ENCODE results near the gene ITGA7.

Gene ITGA7, protein sequence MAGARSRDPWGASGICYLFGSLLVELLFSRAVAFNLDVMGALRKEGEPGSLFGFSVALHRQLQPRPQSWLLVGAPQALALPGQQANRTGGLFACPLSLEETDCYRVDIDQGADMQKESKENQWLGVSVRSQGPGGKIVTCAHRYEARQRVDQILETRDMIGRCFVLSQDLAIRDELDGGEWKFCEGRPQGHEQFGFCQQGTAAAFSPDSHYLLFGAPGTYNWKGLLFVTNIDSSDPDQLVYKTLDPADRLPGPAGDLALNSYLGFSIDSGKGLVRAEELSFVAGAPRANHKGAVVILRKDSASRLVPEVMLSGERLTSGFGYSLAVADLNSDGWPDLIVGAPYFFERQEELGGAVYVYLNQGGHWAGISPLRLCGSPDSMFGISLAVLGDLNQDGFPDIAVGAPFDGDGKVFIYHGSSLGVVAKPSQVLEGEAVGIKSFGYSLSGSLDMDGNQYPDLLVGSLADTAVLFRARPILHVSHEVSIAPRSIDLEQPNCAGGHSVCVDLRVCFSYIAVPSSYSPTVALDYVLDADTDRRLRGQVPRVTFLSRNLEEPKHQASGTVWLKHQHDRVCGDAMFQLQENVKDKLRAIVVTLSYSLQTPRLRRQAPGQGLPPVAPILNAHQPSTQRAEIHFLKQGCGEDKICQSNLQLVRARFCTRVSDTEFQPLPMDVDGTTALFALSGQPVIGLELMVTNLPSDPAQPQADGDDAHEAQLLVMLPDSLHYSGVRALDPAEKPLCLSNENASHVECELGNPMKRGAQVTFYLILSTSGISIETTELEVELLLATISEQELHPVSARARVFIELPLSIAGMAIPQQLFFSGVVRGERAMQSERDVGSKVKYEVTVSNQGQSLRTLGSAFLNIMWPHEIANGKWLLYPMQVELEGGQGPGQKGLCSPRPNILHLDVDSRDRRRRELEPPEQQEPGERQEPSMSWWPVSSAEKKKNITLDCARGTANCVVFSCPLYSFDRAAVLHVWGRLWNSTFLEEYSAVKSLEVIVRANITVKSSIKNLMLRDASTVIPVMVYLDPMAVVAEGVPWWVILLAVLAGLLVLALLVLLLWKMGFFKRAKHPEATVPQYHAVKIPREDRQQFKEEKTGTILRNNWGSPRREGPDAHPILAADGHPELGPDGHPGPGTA

GRCh38 chr12:55707841-55708694 is at the start of gene ITGA7:
Gene ITGA7, minus strand, starts transcription at chr12:55707904. Its CDS starts 222 bp downstream, at chr12:55707682.
- peak; percentile 59 for DNase-seq (ENCODE audit: low spot score)

DNA sequence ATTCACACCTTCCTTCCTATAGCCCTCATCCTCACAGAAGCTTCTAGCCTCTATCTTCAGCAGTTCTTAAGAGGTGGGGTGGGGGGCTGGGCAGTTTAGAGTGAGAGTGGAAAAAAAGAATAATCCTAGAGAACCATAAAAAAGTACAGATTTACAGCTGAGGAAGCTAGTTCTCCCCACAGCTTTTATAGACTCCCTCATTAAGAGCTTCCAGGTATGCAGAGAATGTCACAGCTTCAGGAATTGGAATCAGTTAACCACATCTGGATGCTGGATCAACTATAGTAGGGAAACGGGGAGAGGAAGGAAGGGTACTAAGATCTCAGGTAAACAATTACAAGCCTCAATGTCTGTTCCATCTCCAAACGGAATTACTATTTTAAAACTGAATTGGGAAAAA is 47.5 kb upstream of the ITGA7 start:
- no peak for DNase-seq (ENCODE audit: low spot score)

DNA sequence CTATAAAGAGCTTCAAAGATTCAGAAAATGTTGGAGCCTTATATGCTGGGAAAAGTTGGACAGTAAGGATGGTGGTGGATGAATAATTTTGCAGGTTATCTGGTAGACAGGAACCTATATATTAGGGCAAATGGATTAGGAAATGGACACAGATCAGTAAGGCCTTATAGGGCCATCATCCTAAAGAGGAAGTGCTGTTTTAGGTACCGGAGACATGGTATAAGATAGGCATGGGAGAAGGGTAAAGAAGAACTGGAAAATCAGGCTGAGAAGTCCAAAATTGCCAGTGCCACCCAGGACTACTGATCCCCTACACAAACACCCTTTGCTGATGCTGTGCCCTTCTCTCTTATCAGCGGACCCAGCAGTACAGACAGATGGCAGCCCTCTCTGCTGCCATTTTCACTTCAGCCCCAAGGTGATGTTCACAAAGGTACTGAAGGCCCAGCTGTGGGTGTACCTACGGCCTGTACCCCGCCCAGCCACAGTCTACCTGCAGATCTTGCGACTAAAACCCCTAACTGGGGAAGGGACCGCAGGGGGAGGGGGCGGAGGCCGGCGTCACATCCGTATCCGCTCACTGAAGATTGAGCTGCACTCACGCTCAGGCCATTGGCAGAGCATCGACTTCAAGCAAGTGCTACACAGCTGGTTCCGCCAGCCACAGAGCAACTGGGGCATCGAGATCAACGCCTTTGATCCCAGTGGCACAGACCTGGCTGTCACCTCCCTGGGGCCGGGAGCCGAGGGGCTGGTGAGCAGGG is 40.7 kb upstream of the ITGA7 start:
- DNase-seq (ENCODE audit: low spot score) = no peak

DNA sequence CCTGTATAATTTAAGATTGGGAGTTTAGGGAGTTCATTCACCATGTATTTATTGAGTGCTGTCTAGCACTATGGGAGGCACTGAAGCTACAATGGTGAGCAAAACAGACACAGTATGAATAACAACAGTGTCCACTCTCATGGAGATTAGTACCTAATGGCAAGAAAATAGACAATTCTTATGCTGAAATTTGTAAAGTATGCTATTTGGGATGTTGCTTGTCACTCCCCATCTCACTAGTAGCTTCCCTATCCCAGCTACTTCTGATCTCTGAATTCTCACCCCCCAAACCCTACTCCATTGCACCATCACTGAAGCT is 39.2 kb upstream of the ITGA7 start:
- DNase-seq (ENCODE audit: low spot score) = no peak

- no peak for DNase-seq (ENCODE audit: low spot score)
Measured at GRCh38 chr12:55746174-55746912, 38.6 kb upstream of the ITGA7 start.

GRCh38 chr12:55745361-55746173 is 37.9 kb upstream of the ITGA7 start:
- no peak for DNase-seq (ENCODE audit: low spot score)

DNA sequence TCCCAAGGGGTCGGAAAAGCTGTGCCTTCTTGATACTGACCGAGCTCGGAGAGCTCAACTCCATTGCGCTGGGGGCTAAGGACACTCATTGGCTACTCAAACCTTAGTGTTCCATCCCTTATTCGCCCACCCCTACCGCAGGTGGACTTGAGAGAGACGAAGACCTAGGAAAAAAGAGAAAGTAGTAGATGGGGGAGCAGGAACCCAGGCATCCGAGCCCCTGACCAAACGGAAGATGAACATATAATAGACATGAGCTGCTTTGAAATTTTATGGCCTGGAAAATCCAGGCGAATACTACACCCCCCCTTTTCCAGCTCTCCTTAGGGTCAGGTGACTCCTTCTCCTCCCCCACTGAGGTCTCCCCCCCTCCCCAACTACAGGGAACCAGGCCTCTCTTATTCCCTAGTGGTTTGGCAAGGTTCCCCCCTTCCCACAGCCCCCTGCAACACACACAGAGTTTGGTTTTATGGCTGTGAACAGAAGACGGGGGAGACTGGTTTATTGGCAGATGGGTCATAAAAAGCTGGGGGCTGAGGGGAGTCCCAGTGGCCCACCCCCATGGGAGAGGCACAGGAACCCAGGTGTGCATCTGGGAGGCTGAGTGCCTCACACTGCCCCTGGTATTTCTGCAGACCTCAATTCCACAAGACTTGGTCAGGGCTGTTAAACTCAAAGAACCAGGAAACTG is 36.8 kb upstream of the ITGA7 start:
- no peak for DNase-seq (ENCODE audit: low spot score)

DNA sequence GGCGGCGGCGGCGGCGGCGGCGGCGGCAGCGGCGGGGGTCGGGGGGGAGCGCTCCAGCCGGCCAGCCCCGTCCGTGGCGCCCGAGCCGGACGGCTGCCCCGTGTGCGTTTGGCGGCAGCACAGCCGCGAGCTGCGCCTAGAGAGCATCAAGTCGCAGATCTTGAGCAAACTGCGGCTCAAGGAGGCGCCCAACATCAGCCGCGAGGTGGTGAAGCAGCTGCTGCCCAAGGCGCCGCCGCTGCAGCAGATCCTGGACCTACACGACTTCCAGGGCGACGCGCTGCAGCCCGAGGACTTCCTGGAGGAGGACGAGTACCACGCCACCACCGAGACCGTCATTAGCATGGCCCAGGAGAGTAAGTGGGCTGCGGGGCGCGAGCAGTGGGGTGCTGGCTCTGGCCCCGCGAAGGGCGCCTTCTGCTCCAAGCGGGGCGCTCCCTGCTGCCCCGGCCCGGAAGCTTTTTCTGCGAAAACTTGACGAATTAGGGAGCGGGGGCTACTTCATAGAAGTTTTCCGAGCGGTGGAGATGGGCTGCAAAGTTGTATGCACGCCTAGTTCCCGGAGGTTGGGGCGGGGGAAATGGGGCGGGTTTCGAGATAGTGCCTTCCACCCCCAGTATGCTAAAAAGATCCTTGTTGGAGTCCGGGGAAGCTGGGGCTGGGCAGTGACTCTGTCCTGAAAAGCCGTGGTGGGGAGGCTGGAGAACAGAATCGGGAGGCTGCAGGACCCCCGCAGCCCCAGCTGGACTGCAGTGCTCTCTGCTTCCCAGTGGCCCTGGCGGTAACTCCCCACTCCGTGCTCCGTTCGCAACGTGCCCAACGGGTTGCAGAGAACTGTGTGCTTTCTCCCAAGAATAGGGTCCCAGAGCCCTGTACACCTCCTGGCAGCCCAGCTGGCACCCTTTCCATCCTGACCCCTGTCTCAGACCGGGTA is 36.0 kb upstream of the ITGA7 start:
- DNase-seq (ENCODE audit: low spot score) = peak; percentile 60

GRCh38 chr12:55742719-55743405 is 35.2 kb upstream of the ITGA7 start, which contains the start of gene GDF11:
Gene GDF11, plus strand, starts transcription at chr12:55743122. Its CDS starts 195 bp downstream, at chr12:55743317.
- DNase-seq (ENCODE audit: low spot score) = peak; percentile 64

GRCh38 chr12:55741931-55742680 is 34.4 kb upstream of the ITGA7 start:
- DNase-seq (ENCODE audit: low spot score) = no peak

DNA sequence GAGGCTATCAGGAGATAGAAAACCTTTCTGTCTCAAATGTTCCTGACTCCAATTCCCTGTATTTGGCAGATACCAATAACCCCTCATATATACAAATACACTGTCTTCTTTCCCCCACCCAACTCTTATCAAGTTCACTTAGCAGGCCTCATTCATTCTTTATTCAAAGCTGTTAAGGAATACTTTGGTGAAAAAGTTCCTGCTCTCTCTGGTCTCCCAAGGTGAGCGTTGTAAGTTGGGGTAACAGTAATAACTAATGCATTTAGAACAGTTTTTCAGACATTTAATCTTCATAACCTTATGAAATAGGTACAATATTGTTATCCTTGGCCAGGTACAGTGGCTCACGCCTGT is 31.3 kb upstream of the ITGA7 start:
- DNase-seq (ENCODE audit: low spot score) = no peak

- peak; percentile 77 for DNase-seq (ENCODE audit: low spot score)
Measured at GRCh38 chr12:55738123-55739024, 30.7 kb upstream of the ITGA7 start.

DNA sequence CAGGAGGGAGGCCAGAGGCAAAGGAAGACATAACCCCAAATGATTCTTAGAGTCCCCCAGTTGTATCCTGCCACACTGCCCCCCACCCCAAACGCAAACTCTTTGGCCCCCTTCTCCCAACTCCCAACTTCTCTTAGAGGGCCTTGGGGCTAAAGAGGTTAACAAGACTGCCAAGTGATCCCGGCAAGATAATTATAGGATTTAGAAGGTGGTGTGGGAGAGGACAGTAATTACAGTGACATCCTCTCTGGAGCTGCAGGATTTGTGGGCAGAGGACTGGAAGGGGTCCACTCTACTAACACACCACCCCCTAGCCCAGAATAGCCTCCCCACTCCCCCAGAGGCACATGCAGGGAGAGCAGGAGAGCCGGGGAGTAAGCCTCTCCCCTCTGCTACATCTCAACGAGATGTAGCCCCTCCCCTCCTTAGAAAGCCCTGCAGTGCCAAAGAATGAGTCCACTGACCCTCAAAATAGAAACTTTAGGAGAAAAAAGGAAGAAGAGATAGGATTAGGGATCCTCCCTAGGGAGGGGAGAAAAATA is 29.9 kb upstream of the ITGA7 start:
- no peak for DNase-seq (ENCODE audit: low spot score)

GRCh38 chr12:55736780-55737580 is 29.3 kb upstream of the ITGA7 start:
- peak; percentile 91 for DNase-seq (ENCODE audit: low spot score)

All from SW480 (cell line).